Tibial artery (tissue), 4 donors: ENCODE data around the gene MAPK1.

Experiments
- DNase-seq, 2 donors: peaks; one replicate each; pipeline ENCODE4 v3.0.0-alpha.2; 2019
- H3K27ac ChIP-seq, 2 donors: fragments of 200-600 bp; sonication (generic) in 1 of 2; 1 replicate in 1 of 2; 2 replicates in 1 of 2; pipeline ENCODE4 v1.5.1; 2018 to 2019; ENCODE audit warnings: mild to moderate bottlenecking in 1 of 2
- H3K27me3 ChIP-seq, 2 donors: fragments of 200-600 bp; sonication (generic) in 1 of 2; one replicate each; pipeline versions ENCODE4 v1.5.1 to v1.6.0; 2016 to 2019
- H3K36me3 ChIP-seq, 3 donors: fragments of 200-600 bp; sonication (generic) in 2 of 3; one replicate each; pipeline ENCODE4 v1.5.1; 2016 to 2019; ENCODE audit warnings: mild to moderate bottlenecking in 2 of 3
- H3K4me1 ChIP-seq, 4 donors: fragments of 200-600 bp; sonication (generic) in 2 of 4; 1 replicate in 3 of 4; 2 replicates in 1 of 4; pipeline ENCODE4 v1.5.1; 2016 to 2019
- H3K4me3 ChIP-seq, 2 donors: fragments of 200-600 bp; sonication (generic) in 1 of 2; 1 replicate in 1 of 2; 2 replicates in 1 of 2; pipeline ENCODE4 v1.5.1; 2018 to 2019; ENCODE audit warnings: mild to moderate bottlenecking in 2 of 2
- H3K9me3 ChIP-seq, 3 donors: fragments of 200-600 bp; sonication (generic) in 1 of 3; one replicate each; pipeline ENCODE4 v1.5.1; 2016 to 2019
- intact Hi-C: fragments of 100-400 bp; cut with DNase I; formaldehyde crosslinking; loops from one replicate; pipeline ENCODE4 v1.15.0; 2023; ENCODE audit warnings: low total_unique reads
- TF ChIP-seq, protein P1 (sequence below), 2 experiments: fragments of 200-600 bp in 1 of 2; fragments of 450-650 bp in 1 of 2; IDR thresholded peaks; one replicate each; pipeline ENCODE4 v1.5.1; 2017 to 2019; ENCODE audit warnings: antibody characterized with exemption in 2 of 2, mild to moderate bottlenecking in 1 of 2, moderate library complexity in 1 of 2

MAPK1 gene

DNA sequence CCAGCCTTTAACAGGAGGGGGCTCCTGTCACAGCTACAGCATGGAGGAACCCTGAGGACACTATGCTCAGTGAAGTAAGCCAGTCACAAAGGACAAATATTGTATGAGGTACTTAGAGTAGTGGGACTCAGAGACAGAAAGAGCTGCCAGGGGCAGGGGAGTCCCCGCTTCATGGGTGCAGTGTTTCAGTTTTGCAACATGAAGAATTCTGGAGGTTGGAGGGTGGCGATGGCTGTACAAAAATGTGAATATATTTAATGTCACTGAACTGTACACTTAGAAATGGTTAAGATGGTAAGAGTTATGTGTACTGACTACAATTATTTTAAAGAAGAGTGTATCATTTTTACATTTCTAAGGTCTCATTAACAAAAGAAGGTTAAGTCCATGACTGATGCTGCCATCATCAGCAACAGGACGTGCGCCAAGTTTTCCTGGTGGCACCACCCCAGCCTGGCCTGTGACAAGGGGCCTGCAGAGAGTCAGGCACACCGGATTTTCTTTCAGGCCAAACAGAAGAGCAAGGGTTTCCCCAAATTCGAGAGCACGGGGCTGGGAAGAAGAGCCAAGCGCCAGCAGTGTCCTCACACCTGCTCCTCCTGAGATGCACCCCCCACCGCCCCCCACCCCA lies 153.9 kb downstream of the MAPK1 start:
- intact Hi-C loops: loop anchor here (2.0 to 5.0 kb wide), 2 partner anchors 225 to 239 kb away; partner anchors contain the start of gene PPM1F
- Histone ChIP-seq H3K27ac (peak overlapping the region in 1 of 2 donors; percentile 22), H3K27me3 (no peaks in the 10 kb centered on the region), H3K4me3 (no peak overlapping the region), H3K9me3 (no peaks in the 10 kb centered on the region), H3K36me3 (peaks cover 0 to 17% (median 0%) of the 10 kb centered on the region in 3 donors), H3K4me1 (peaks cover 0 to 4% (median 2%) of the 10 kb centered on the region in 4 donors)
- no peak for DNase-seq
- TF ChIP-seq, protein P1, sequence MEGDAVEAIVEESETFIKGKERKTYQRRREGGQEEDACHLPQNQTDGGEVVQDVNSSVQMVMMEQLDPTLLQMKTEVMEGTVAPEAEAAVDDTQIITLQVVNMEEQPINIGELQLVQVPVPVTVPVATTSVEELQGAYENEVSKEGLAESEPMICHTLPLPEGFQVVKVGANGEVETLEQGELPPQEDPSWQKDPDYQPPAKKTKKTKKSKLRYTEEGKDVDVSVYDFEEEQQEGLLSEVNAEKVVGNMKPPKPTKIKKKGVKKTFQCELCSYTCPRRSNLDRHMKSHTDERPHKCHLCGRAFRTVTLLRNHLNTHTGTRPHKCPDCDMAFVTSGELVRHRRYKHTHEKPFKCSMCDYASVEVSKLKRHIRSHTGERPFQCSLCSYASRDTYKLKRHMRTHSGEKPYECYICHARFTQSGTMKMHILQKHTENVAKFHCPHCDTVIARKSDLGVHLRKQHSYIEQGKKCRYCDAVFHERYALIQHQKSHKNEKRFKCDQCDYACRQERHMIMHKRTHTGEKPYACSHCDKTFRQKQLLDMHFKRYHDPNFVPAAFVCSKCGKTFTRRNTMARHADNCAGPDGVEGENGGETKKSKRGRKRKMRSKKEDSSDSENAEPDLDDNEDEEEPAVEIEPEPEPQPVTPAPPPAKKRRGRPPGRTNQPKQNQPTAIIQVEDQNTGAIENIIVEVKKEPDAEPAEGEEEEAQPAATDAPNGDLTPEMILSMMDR (IDR thresholded peaks at IDR 0.05): no peak

DNA sequence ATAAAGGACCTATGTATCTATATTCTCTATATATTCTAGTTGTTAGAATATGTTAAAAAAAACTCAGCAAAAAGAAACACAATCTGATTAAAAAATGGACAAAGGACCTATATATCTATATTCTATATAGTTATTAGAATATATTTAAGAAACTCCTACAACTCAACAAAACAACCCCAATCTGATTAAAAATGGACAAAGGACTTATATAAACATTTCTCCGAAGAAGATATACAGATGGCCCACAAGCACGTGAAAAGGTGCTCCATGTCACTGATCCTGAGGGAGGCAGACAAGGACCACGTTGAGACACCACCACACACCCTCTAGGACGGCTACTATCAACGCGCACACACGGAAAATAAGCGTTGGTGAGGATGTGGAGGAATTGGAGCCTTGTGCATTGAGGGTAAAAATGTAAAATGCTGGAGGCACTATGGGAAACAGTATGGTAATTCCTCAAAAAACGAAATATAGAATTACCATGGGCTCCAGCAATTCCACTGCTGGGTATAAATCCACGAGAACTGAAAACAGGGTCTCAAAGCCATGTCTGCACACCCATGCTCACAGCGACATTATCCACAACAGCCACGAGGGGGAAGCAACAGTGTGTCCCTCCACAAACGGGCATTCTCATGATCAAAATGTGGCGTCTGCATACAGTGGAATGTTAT lies 154.6 kb downstream of the MAPK1 start:
- intact Hi-C loops: loop anchor here (2.0 to 5.0 kb wide), 2 partner anchors 226 to 239 kb away; partner anchors contain the start of gene PPM1F
- H3K27ac ChIP-seq: peak overlapping the region in 1 of 2 donors; percentile 22

DNA sequence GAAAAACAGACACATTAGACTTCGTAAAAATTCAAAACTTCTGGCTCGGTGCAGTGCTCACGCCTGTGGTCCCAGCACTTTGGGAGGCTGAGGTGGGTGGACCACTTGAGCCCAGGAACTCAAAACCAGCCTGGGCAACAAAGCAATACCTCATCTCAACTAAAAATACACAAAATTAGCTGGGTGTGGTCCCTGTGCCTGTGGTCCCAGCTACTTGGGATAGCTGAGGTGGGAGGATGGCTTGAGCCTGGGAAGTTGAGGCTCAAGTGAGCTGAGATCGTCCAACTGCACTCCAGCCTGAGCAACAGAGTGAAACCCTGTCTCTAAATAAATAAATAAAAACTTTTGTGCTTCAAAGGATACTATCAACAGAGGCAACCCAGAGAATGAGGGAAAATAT lies 155.6 kb downstream of the MAPK1 start:
- Histone ChIP-seq H3K4me3 (no peak overlapping the region), H3K9me3 (no peaks in the 10 kb centered on the region), H3K27me3 (no peaks in the 10 kb centered on the region), H3K4me1 (peaks cover 0 to 4% (median 2%) of the 10 kb centered on the region in 4 donors), H3K27ac (no peak overlapping the region), H3K36me3 (peaks cover 0 to 21% (median 0%) of the 10 kb centered on the region in 3 donors)
- no peak for DNase-seq
- TF ChIP-seq, protein P1 (IDR thresholded peaks at IDR 0.05): no peak
- intact Hi-C loops: loop anchor here (2.0 to 5.0 kb wide), 2 partner anchors 227 to 240 kb away; partner anchors contain the start of gene PPM1F

More for the DNA sequence above, 154.6 kb downstream of the MAPK1 start:
- H3K4me3 ChIP-seq: no peak overlapping the region
- TF ChIP-seq, protein P1 (IDR thresholded peaks at IDR 0.05): peak; percentile 78 to 91
- DNase-seq: peak; percentile 71 to 80
- H3K36me3 ChIP-seq: peaks cover 0 to 19% (median 0%) of the 10 kb centered on the region in 3 donors
- H3K9me3 ChIP-seq: no peaks in the 10 kb centered on the region
- H3K27me3 ChIP-seq: no peaks in the 10 kb centered on the region
- H3K4me1 ChIP-seq: peaks cover 0 to 4% (median 2%) of the 10 kb centered on the region in 4 donors

DNA sequence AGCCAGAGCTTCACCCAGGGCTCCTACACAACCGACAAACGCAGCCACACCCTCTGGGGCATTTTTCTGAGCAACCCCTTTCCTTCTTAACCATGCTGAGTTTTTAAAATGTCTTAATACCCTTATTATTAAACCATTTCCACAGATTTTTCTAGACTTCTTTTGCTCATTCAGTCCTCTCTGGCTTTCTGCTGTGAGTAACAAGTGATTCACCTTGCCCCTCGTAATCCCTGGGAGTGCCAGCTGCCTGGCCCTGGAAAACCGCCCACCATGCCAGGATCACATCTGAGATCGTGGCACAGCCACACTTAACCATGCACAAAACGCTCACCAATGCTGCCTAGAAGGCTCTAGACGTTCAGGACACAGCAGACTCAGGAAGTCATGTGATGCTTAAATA lies 157.3 kb downstream of the MAPK1 start:
- intact Hi-C loops: loop anchor here (5.0 kb wide), 1 partner anchor 242 kb away; the partner anchor contains the start of gene PPM1F
- no peaks in the 10 kb centered on the region for H3K9me3 ChIP-seq

DNA sequence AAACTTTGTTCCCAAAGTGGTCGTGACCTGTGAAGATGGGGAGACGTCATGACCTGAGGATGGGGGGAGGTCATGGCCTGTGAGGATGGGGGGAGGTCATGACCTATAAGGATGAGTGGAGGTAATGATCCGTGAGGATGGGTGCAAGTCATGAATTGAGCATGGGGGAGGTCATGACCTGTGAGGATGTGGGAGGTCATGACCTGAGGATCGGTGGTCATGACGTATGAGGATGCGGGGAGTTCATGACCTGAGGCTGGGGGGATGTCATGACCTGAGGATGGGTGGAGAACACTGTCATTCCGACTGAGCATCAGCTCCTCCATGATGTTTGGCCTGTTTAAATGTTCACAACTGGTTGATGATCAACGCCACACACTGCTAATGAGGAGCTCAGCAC lies 157.8 kb downstream of the MAPK1 start:
- TF ChIP-seq, protein P1 (IDR thresholded peaks at IDR 0.05): no peak
- Histone ChIP-seq H3K9me3 (no peaks in the 10 kb centered on the region), H3K27me3 (no peaks in the 10 kb centered on the region), H3K4me1 (peaks cover 0 to 4% (median 2%) of the 10 kb centered on the region in 4 donors), H3K4me3 (no peak overlapping the region), H3K36me3 (peaks cover 0 to 21% (median 0%) of the 10 kb centered on the region in 3 donors), H3K27ac (no peak overlapping the region)
- intact Hi-C loops: loop anchor here (5.0 kb wide), 1 partner anchor 243 kb away; the partner anchor contains the start of gene PPM1F
- no peak for DNase-seq

More for the DNA sequence above, 157.3 kb downstream of the MAPK1 start:
- Histone ChIP-seq H3K27me3 (no peaks in the 10 kb centered on the region), H3K27ac (no peak overlapping the region), H3K4me1 (peaks cover 0 to 4% (median 2%) of the 10 kb centered on the region in 4 donors), H3K4me3 (no peak overlapping the region), H3K36me3 (peaks cover 0 to 21% (median 0%) of the 10 kb centered on the region in 3 donors)
- TF ChIP-seq, protein P1 (IDR thresholded peaks at IDR 0.05): no peak
- DNase-seq: no peak
